IMR-90 (cell line): ENCODE data around the gene FAM184A. TPM values are rescaled to one million over a fixed set of nuclear protein-coding genes. Genes with fewer than 3 reads are reported as not detected.

ENCODE experiments used
- ATAC-seq: fragments of 200-7000 bp; cut with Tn5 transposase; 2 replicates; pipeline ENCODE4 v1.9.1; 2020; ENCODE audit warnings: low read depth, mild to moderate bottlenecking, moderate library complexity
- BruUV-seq: library from RNA; stranded (reverse); fragments of 400-500 nt; replicated peaks from 2 replicates; lab custom pipeline; 2021; lab: Mats Ljungman, UMichigan
- CTCF ChIA-PET: fragments of 300-600 bp; formaldehyde crosslinking; extraction: SDS; loops from one replicate; lab custom pipeline; 2021; ENCODE audit warnings: antibody characterized with exemption; lab: Yijun Ruan, JAX
- POLR2A ChIA-PET: fragments of 300-600 bp; sonication (Branson Sonifier 250); formaldehyde crosslinking; loops from one replicate; lab custom pipeline; 2022; ENCODE audit warnings: antibody characterized with exemption; ENCODE audit not compliant: unreplicated experiment; lab: Charles Lee
- DNase-seq: peaks from one replicate; pipeline ENCODE4 v3.0.0; 2013
- H2AFZ ChIP-seq: replicated peaks from 2 replicates; pipeline ENCODE3; 2013; ENCODE audit warnings: low read length, mild to moderate bottlenecking; ENCODE audit not compliant: poor library complexity
- H2AK5ac ChIP-seq: 2 replicates; pipeline ENCODE4 v1.6.1; 2013; ENCODE audit warnings: low read depth, low read length, inconsistent platforms
- H2AK9ac ChIP-seq: replicated peaks from 2 replicates; pipeline ENCODE3; 2013; ENCODE audit warnings: mild to moderate bottlenecking, low read depth, low read length, moderate library complexity; ENCODE audit not compliant: poor library complexity
- H2BK120ac ChIP-seq: 2 replicates; pipeline ENCODE4 v1.6.1; 2013; ENCODE audit warnings: low read depth, low read length, inconsistent platforms
- H2BK15ac ChIP-seq: 3 replicates; pipeline ENCODE4 v1.6.1; 2013; ENCODE audit warnings: low read depth, low read length, inconsistent platforms
- H2BK20ac ChIP-seq: 2 replicates; pipeline ENCODE4 v1.6.1; 2013; ENCODE audit warnings: low read depth, mild to moderate bottlenecking, inconsistent platforms, low read length, moderate library complexity
- H2BK5ac ChIP-seq: 2 replicates; pipeline ENCODE4 v1.6.1; 2013; ENCODE audit warnings: mild to moderate bottlenecking, low read depth, low read length, inconsistent platforms; ENCODE audit not compliant: poor library complexity, severe bottlenecking
- H3K14ac ChIP-seq: replicated peaks from 2 replicates; pipeline ENCODE4 v1.6.1; 2013; ENCODE audit warnings: low read depth, low read length, inconsistent platforms
- H3K18ac ChIP-seq: 2 replicates; pipeline ENCODE4 v1.6.1; 2013; ENCODE audit warnings: low read depth, low read length, control low read depth
- H3K23ac ChIP-seq: 2 replicates; pipeline ENCODE4 v1.6.1; 2013; ENCODE audit warnings: low read depth, low read length, inconsistent platforms
- H3K27ac ChIP-seq: 2 replicates; pipeline ENCODE4 v1.5.1; 2013; ENCODE audit warnings: mild to moderate bottlenecking, control low read depth, low read length; ENCODE audit not compliant: insufficient read depth
- H3K27me3 ChIP-seq: 2 replicates; pipeline ENCODE4 v1.6.1; 2013; ENCODE audit warnings: low read length; ENCODE audit not compliant: control insufficient read depth, insufficient read depth
- H3K36me3 ChIP-seq: 2 replicates; pipeline ENCODE4 v1.6.1; 2013; ENCODE audit warnings: low read length, mixed read lengths; ENCODE audit not compliant: control insufficient read depth, insufficient read depth
- H3K4ac ChIP-seq: 2 replicates; pipeline ENCODE4 v1.6.1; 2013; ENCODE audit warnings: low read depth, low read length, inconsistent platforms
- H3K4me1 ChIP-seq: 2 replicates; pipeline ENCODE4 v1.6.1; 2013; ENCODE audit warnings: low read length, mixed read lengths; ENCODE audit not compliant: control insufficient read depth, insufficient read depth
- H3K4me2 ChIP-seq: 2 replicates; pipeline ENCODE4 v1.6.1; 2013; ENCODE audit warnings: low read depth, mild to moderate bottlenecking, control low read depth, low read length, moderate library complexity
- H3K4me3 ChIP-seq: 2 replicates; pipeline ENCODE4 v1.5.1; 2013; ENCODE audit warnings: low read depth, mild to moderate bottlenecking, control low read depth, low read length, moderate library complexity; ENCODE audit not compliant: insufficient read depth
- H3K56ac ChIP-seq: 2 replicates; pipeline ENCODE4 v1.6.1; 2013; ENCODE audit warnings: low read length, inconsistent platforms; ENCODE audit not compliant: insufficient read depth; ENCODE audit errors: extremely low read depth
- H3K79me1 ChIP-seq, 2 experiments: 2 replicates each; pipeline ENCODE4 v1.6.1; 2013; ENCODE audit warnings: low read length in 2 of 2, inconsistent platforms in 1 of 2, low read depth in 1 of 2
- H3K9ac ChIP-seq: 2 replicates; pipeline ENCODE4 v1.6.1; 2013; ENCODE audit warnings: low read depth, low read length, control low read depth
- H3K9me1 ChIP-seq: 2 replicates; pipeline ENCODE4 v1.6.1; 2013; ENCODE audit warnings: low read length, inconsistent platforms; ENCODE audit not compliant: insufficient read depth
- H3K9me3 ChIP-seq: 2 replicates; pipeline ENCODE4 v1.6.1; 2013; ENCODE audit warnings: low read length; ENCODE audit not compliant: control insufficient read depth, insufficient read depth
- H4K20me1 ChIP-seq: 2 replicates; pipeline ENCODE4 v1.6.1; 2013; ENCODE audit warnings: low read length, inconsistent platforms; ENCODE audit not compliant: insufficient read depth
- H4K5ac ChIP-seq: 2 replicates; pipeline ENCODE4 v1.6.1; 2013; ENCODE audit warnings: mild to moderate bottlenecking, low read depth, low read length, control low read depth
- H4K8ac ChIP-seq, 2 experiments: 2 replicates each; pipeline ENCODE4 v1.6.1; 2013; ENCODE audit warnings: low read depth in 2 of 2, low read length in 2 of 2, control low read depth in 1 of 2, inconsistent platforms in 1 of 2
- H4K91ac ChIP-seq: 2 replicates; pipeline ENCODE4 v1.6.1; 2013; ENCODE audit warnings: low read depth, low read length, inconsistent platforms; ENCODE audit not compliant: insufficient read depth
- BHLHE40 ChIP-seq: fragments of 150-350 bp; IDR thresholded peaks from 2 replicates; pipeline ENCODE4 v1.6.1; 2016; ENCODE audit warnings: mild to moderate bottlenecking, low read depth, low read length
- CEBPB ChIP-seq: IDR thresholded peaks from 2 replicates; pipeline ENCODE4 v1.6.1; 2012; ENCODE audit warnings: low read depth, low read length, improper control_type of control experiment
- CHD1 ChIP-seq: IDR thresholded peaks from 2 replicates; pipeline ENCODE4 v1.6.1; 2012; ENCODE audit warnings: low read depth, low read length, improper control_type of control experiment
- MAFK ChIP-seq: IDR thresholded peaks from 2 replicates; pipeline ENCODE4 v1.6.1; 2012; ENCODE audit warnings: low read depth, low read length, improper control_type of control experiment
- MAZ ChIP-seq: IDR thresholded peaks from 2 replicates; pipeline ENCODE4 v1.6.1; 2012; ENCODE audit warnings: low read depth, mild to moderate bottlenecking, low read length, improper control_type of control experiment, moderate library complexity, borderline replicate concordance
- MXI1 ChIP-seq: IDR thresholded peaks from 2 replicates; pipeline ENCODE4 v1.6.1; 2012; ENCODE audit warnings: low read depth, mild to moderate bottlenecking, low read length, moderate library complexity, borderline replicate concordance
- NFE2L2 ChIP-seq: fragments of 150-350 bp; IDR thresholded peaks from 2 replicates; pipeline ENCODE4 v1.6.1; 2016; ENCODE audit warnings: low read depth, mild to moderate bottlenecking, low read length
- POLR2A ChIP-seq: IDR thresholded peaks from 2 replicates; pipeline ENCODE4 v1.6.1; 2012; ENCODE audit warnings: mild to moderate bottlenecking, low read depth, low read length
- RAD21 ChIP-seq: IDR thresholded peaks from 2 replicates; pipeline ENCODE4 v1.6.1; 2012; ENCODE audit warnings: low read length, improper control_type of control experiment
- RCOR1 ChIP-seq: IDR thresholded peaks from 2 replicates; pipeline ENCODE4 v1.6.1; 2012; ENCODE audit warnings: mild to moderate bottlenecking, low read length, improper control_type of control experiment; ENCODE audit not compliant: insufficient replicate concordance
- RFX5 ChIP-seq: IDR thresholded peaks from 2 replicates; pipeline ENCODE4 v1.8.0; 2012; ENCODE audit warnings: low read depth, mild to moderate bottlenecking, low read length, moderate library complexity
- SMC3 ChIP-seq: fragments of 150-350 bp; IDR thresholded peaks from 2 replicates; pipeline ENCODE4 v1.6.1; 2016; ENCODE audit warnings: low read depth, mild to moderate bottlenecking, antibody characterized with exemption, low read length, moderate library complexity
- WGBS, 2 experiments: methylation state at CpG; one replicate each; pipeline versions ENCODE4 v1.1.5 to v1.1.7; 2013; ENCODE audit warnings: missing lambda C conversion rate in 2 of 2; ENCODE audit not compliant: insufficient read length in 1 of 2; ENCODE audit errors: extremely low coverage in 2 of 2; 5-methylcytosine and 5-hydroxymethylcytosine counted together
- dilution Hi-C: fragments of 300-500 bp; cut with HindIII; formaldehyde crosslinking; loops from one replicate; pipeline ENCODE4 v1.14.3; 2018; ENCODE audit warnings: low sequenced_read_pairs; ENCODE audit not compliant: unreplicated experiment
- in situ Hi-C: fragments of 300-500 bp; cut with MboI; formaldehyde crosslinking; loops from 3 replicates; pipeline ENCODE4 v1.14.3; 2019; ENCODE audit warnings: low sequenced_read_pairs, inconsistent platforms, mixed read lengths
- intact Hi-C: fragments of 100-400 bp; cut with micrococcal nuclease; formaldehyde crosslinking; loops from 2 replicates; pipeline ENCODE4 v1.10.0; 2022
- polyA plus RNA-seq, 3 experiments: library from polyadenylated mRNA; depleted of rRNA; stranded (reverse); fragments of >200 nt; gene quantifications; 2 replicates each; pipeline ENCODE4 v1.2.3, GENCODE V29; 2012; ENCODE audit warnings: low replicate concordance in 1 of 3
- total RNA-seq: library from RNA; depleted of rRNA; stranded (reverse); fragments of >200 nt; gene quantifications from 2 replicates; pipeline ENCODE4 v1.2.3, GENCODE V29; 2012
- TF ChIP-seq, protein P1 (sequence below): conservative IDR thresholded peaks from 2 replicates; pipeline ENCODE4 v1.5.1; 2012; ENCODE audit warnings: mild to moderate bottlenecking, low read depth, low read length, improper control_type of control experiment
- TF ChIP-seq, protein P2 (sequence below): fragments of 150-350 bp; IDR thresholded peaks from 2 replicates; pipeline ENCODE4 v1.6.1; 2016; ENCODE audit warnings: low read depth, mild to moderate bottlenecking, low read length, moderate library complexity, borderline replicate concordance

The FAM184A gene
- total and polyA plus RNA-seq, 2 of the 4 experiments (the other 2 are of a cell fraction) = 0.03 TPM; not detected in 1

DNA sequence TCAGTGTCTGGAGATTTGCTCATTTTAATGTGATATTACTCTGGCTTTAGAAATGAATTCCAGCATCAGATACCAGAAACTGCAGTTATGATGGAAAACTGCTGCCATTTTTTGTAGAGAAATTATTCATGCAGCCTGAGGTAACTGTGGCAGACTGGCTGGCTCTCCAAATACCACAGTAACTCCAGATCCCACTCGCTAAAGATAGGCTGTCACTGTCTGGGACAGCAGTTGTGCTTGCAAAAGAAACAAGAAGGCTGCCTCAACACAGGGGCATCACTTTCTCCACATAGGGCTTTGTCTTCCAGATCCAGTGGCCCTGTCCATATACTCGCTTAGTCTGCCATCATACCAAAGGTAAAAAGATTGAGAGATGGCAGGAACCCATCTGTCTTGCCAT is 52.7 kb downstream of the FAM184A start:
- in situ Hi-C loops = no loop called here
- ChIA-PET CTCF (no interaction called here), POLR2A (no interaction called here)
- Histone ChIP-seq H3K4me1 (no peaks in the 10 kb centered on the region), H4K91ac (no peak overlapping the region), H2AFZ (no peak overlapping the region), H2AK9ac (no peak overlapping the region), H2BK20ac (no peak overlapping the region), H3K79me1 (no peaks in the 10 kb centered on the region), H3K23ac (no peak overlapping the region), H3K27ac (no peak overlapping the region), H3K4ac (no peak overlapping the region), H3K9ac (no peak overlapping the region), H3K27me3 (no peaks in the 10 kb centered on the region), H3K4me2 (no peak overlapping the region), H4K5ac (no peak overlapping the region), H4K8ac (no peak overlapping the region), H3K14ac (no peak overlapping the region), H3K9me3 (no peaks in the 10 kb centered on the region), H4K20me1 (no peaks in the 10 kb centered on the region), H3K36me3 (no peaks in the 10 kb centered on the region), H2BK15ac (no peak overlapping the region), H2BK120ac (no peak overlapping the region), H3K56ac (no peak overlapping the region), H2BK5ac (no peak overlapping the region), H3K9me1 (no peaks in the 10 kb centered on the region), H3K4me3 (no peak overlapping the region), H3K18ac (no peak overlapping the region), H2AK5ac (no peak overlapping the region)
- ATAC-seq (no peak), DNase-seq (no peak)
- BruUV-seq = no TSS peak
- WGBS, 2 experiments = no CpG with 5 or more reads among the region's 2 CpGs
- intact Hi-C loops = no loop called here
- dilution Hi-C loops = no loop called here
- TF ChIP-seq SMC3 (no peak), RCOR1 (no peak), BHLHE40 (no peak), MAZ (no peak), NFE2L2 (no peak), MXI1 (no peak), POLR2A (no peak), MAFK (no peak), CEBPB (no peak), CHD1 (no peak), RAD21 (no peak), RFX5 (no peak)
- TF ChIP-seq, protein P1, sequence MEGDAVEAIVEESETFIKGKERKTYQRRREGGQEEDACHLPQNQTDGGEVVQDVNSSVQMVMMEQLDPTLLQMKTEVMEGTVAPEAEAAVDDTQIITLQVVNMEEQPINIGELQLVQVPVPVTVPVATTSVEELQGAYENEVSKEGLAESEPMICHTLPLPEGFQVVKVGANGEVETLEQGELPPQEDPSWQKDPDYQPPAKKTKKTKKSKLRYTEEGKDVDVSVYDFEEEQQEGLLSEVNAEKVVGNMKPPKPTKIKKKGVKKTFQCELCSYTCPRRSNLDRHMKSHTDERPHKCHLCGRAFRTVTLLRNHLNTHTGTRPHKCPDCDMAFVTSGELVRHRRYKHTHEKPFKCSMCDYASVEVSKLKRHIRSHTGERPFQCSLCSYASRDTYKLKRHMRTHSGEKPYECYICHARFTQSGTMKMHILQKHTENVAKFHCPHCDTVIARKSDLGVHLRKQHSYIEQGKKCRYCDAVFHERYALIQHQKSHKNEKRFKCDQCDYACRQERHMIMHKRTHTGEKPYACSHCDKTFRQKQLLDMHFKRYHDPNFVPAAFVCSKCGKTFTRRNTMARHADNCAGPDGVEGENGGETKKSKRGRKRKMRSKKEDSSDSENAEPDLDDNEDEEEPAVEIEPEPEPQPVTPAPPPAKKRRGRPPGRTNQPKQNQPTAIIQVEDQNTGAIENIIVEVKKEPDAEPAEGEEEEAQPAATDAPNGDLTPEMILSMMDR = no peak
- TF ChIP-seq, protein P2, sequence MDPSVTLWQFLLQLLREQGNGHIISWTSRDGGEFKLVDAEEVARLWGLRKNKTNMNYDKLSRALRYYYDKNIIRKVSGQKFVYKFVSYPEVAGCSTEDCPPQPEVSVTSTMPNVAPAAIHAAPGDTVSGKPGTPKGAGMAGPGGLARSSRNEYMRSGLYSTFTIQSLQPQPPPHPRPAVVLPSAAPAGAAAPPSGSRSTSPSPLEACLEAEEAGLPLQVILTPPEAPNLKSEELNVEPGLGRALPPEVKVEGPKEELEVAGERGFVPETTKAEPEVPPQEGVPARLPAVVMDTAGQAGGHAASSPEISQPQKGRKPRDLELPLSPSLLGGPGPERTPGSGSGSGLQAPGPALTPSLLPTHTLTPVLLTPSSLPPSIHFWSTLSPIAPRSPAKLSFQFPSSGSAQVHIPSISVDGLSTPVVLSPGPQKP = no peak
